GM18499 (cell line): ENCODE measurements around the gene HMCES.
"Not testable (repeated sequence)": the region's sequence is repeated elsewhere in the genome, so short reads cannot be mapped to it uniquely, and the experiment has no call there.

ENCODE experiments used
- ATAC-seq: cut with Tn5 transposase; IDR thresholded peaks from one replicate; pipeline ENCODE4 v1.9.1; 2021; ENCODE audit warnings: moderate number of reproducible peaks; ENCODE audit not compliant: insufficient read depth, unreplicated experiment

Gene HMCES

GRCh38 chr3:129278439-129278965 lies at the start of gene HMCES:
TSS of gene HMCES (plus strand) at chr3:129278870. CDS start at chr3:129279733, 863 bp downstream.
- no peak for ATAC-seq

GRCh38 chr3:129228891-129229585 lies 49.6 kb upstream of the HMCES start:
- no peak for ATAC-seq

- ATAC-seq, result no peak
Measured at GRCh38 chr3:129230311-129231019, 48.2 kb upstream of the HMCES start.

GRCh38 chr3:129231331-129232119 lies 47.1 kb upstream of the HMCES start:
- no peak for ATAC-seq

- ATAC-seq, result peak; percentile 77
Measured at GRCh38 chr3:129233538-129233937, 45.1 kb upstream of the HMCES start.

- ATAC-seq, result no peak
Measured at GRCh38 chr3:129234441-129234840, 44.2 kb upstream of the HMCES start.

GRCh38 chr3:129235344-129235917 lies 43.2 kb upstream of the HMCES start:
- ATAC-seq, result no peak

- no peak for ATAC-seq
Measured at GRCh38 chr3:129238945-129239705, 39.5 kb upstream of the HMCES start.

GRCh38 chr3:129239991-129240390 lies 38.7 kb upstream of the HMCES start:
- no peak for ATAC-seq

- no peak for ATAC-seq
Measured at GRCh38 chr3:129240436-129240835, 38.2 kb upstream of the HMCES start.

- no peak for ATAC-seq
Measured at GRCh38 chr3:129245141-129245540, 33.5 kb upstream of the HMCES start.

- ATAC-seq, result not testable (repeated sequence)
Measured at GRCh38 chr3:129245641-129246306, 32.9 kb upstream of the HMCES start.

- no peak for ATAC-seq
Measured at GRCh38 chr3:129246636-129247035, 32.0 kb upstream of the HMCES start.

GRCh38 chr3:129248286-129248979 lies 30.2 kb upstream of the HMCES start:
- no peak for ATAC-seq

- no peak for ATAC-seq
Measured at GRCh38 chr3:129249284-129250065, 29.2 kb upstream of the HMCES start, which contains the start of gene COPG1. TSS of gene COPG1 (plus strand) at chr3:129249606. CDS start at chr3:129249710, 104 bp downstream.

- ATAC-seq, result no peak
Measured at GRCh38 chr3:129252748-129253147, 25.9 kb upstream of the HMCES start.

- no peak for ATAC-seq
Measured at GRCh38 chr3:129254536-129255230, 24.0 kb upstream of the HMCES start.
